ENCODE measurements around the gene MTX1. TPM values are rescaled to one million over a fixed set of nuclear protein-coding genes. Genes with fewer than 3 reads are reported as not detected.
"Not testable (repeated sequence)": the region's sequence is repeated elsewhere in the genome, so short reads cannot be mapped to it uniquely, and the experiment has no call there.

The MTX1 gene
- total RNA-seq, 1 donor from 2014 or later = 79.3 TPM

DNA sequence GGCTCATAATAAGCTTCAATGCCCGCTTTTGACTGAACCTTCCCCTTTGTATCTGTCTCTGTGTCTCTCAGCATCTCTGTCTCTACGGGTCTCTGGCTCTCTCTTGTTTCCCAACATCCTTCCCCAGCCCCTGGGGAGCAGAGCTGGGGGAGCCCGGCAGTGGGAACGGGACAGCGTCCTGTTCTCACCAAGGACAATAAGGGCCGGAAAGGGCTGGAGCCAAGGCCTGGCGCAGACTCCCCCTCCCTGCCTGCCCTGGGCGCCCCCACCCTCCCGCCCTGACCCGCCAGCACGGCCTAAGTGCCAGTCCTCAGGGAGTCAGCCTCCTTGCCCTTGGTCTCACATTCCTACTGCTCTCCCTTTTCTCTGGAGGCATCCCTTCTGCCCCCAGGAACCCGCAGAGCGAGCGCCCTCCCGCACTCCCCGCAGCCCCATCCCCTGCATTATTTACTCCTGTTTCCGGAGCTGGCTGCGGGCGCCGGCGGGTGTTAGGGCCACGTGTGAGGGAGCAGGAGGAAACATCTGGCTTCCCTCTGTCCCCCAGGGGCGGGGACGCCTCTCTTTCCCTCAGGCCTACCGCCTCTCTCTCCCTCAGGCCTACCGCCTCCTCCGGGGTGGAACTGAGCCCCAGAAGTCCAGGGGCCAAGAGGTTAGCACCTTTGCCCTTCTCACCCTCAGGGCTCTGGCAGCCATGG is 41.9 kb upstream of the MTX1 start:
- TF ChIP-seq CTCF (IDR thresholded peaks at IDR 0.05; ENCODE audit: insufficient read depth, low read length, poor library complexity, severe bottlenecking) = no peak
- no peaks in the 10 kb centered on the region for H3K36me3 ChIP-seq (ENCODE audit: control insufficient read depth, insufficient read depth, low read length)
- no peak overlapping the region for H3K4me3 ChIP-seq (ENCODE audit: low read depth, low read length)
- H3K27me3 ChIP-seq (ENCODE audit: control insufficient read depth, insufficient read depth, low read length) = peaks cover 8% of the 10 kb centered on the region
- DNase-seq (ENCODE audit: low read depth) = no peak

DNA sequence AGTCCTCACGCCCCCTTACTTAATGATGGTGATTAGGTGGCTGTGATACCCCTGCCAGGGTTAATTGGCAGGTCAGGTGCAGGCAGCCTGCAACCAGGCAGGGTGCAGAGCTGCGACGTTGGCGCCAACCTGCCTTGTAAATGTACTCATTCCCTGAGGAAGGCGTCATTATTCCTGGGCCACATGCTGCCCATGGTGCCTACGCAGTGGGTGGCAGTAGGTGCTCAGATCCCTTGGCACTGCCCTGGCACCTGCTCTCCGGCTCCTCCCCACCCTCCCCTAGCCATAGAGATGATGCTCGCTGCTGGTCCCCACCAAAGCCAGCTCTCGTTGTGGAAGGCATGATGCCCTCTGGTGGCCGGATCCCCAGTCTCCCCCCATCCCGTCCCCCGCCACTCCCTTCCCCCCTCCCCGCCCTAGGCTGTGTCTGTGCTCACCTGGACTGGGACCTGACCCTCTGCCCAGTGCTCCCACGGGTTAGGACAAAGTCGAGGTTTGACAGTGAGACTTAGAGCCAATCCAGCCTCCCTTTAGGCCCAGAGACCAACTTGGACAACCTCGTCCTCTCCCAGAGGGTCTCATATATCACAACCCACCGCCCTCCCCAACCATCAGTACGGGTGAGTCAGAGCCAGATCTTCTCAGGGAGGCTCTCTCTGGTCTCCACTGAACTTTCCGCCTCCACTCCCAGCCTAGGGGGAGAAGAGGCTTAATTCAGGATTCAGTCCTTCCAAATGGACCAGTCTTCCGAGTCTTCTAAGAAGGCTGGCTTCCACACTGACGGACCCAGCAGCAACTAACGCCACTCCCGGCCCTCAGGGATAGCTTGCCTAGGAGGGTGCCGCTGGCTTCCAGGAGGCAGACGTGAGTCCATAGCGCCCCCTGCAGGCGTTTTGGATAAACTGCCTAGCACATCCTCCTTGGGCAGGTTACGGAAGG is 41.1 kb upstream of the MTX1 start:
- TF ChIP-seq CTCF (IDR thresholded peaks at IDR 0.05; ENCODE audit: insufficient read depth, low read length, poor library complexity, severe bottlenecking) = peak; percentile 91
- H3K4me3 ChIP-seq (ENCODE audit: low read depth, low read length) = no peak overlapping the region
- H3K27me3 ChIP-seq (ENCODE audit: control insufficient read depth, insufficient read depth, low read length) = peaks cover 8% of the 10 kb centered on the region
- no peaks in the 10 kb centered on the region for H3K36me3 ChIP-seq (ENCODE audit: control insufficient read depth, insufficient read depth, low read length)
- DNase-seq (ENCODE audit: low read depth) = peak; percentile 47

GRCh38 chr1:155168105-155168445 is 40.4 kb upstream of the MTX1 start:
- H3K4me3 ChIP-seq (ENCODE audit: low read depth, low read length); H3K27me3 ChIP-seq (ENCODE audit: control insufficient read depth, insufficient read depth, low read length); DNase-seq (ENCODE audit: low read depth): not testable (repeated sequence)

GRCh38 chr1:155168456-155169210 is 39.9 kb upstream of the MTX1 start:
- TF ChIP-seq CTCF (IDR thresholded peaks at IDR 0.05; ENCODE audit: insufficient read depth, low read length, poor library complexity, severe bottlenecking) = no peak
- Histone ChIP-seq H3K4me3 (ENCODE audit: low read depth, low read length) (no peak overlapping the region), H3K36me3 (ENCODE audit: control insufficient read depth, insufficient read depth, low read length) (no peaks in the 10 kb centered on the region), H3K27me3 (ENCODE audit: control insufficient read depth, insufficient read depth, low read length) (peaks cover 8% of the 10 kb centered on the region)
- DNase-seq (ENCODE audit: low read depth) = no peak

More at GRCh38 chr1:155168105-155168445, 40.4 kb upstream of the MTX1 start:
- not testable (repeated sequence) for H3K36me3 ChIP-seq (ENCODE audit: control insufficient read depth, insufficient read depth, low read length)

DNA sequence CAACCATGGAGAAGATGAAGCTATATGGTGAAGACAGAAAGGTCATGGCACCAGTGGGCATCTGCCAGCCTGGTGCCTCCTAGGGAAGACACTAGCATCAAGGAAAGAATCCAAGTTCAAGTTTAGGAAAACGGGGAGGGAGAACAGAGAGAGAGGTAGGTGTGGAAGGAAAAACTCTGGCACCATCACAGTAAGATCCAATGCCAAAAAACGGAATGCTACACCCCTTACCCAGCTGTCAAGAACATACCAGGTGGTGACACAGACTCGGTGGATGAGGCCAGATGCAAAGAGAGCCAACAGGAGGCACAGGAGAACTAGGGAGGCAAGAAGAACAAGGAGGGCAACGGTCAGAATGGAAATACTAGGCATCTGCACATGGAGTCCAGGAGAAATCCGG is 39.0 kb upstream of the MTX1 start:
- H3K4me3 ChIP-seq (ENCODE audit: low read depth, low read length) = no peak overlapping the region
- DNase-seq (ENCODE audit: low read depth) = no peak
- H3K27me3 ChIP-seq (ENCODE audit: control insufficient read depth, insufficient read depth, low read length) = peaks cover 8% of the 10 kb centered on the region
- no peak for TF ChIP-seq CTCF (IDR thresholded peaks at IDR 0.05; ENCODE audit: insufficient read depth, low read length, poor library complexity, severe bottlenecking)
- no peaks in the 10 kb centered on the region for H3K36me3 ChIP-seq (ENCODE audit: control insufficient read depth, insufficient read depth, low read length)

Data from kidney epithelial cell (primary cell).